Suppressor macrophage treated with lipopolysaccharide for 1 hour (primary cell): ENCODE measurements around the gene PREX1.

ENCODE experiments used
- DNase-seq, 3 donors: peaks; one replicate each; pipeline ENCODE4 v3.0.0-alpha.2; 2020 to 2022

PREX1 gene

GRCh38 chr20:48629069-48629959, 198.5 kb downstream of the PREX1 start:
- no peak for DNase-seq

- DNase-seq: no peak
Measured at GRCh38 chr20:48627737-48628128, 200.1 kb downstream of the PREX1 start.

- DNase-seq: peak in 1 of 3 donors; percentile 30
Measured at GRCh38 chr20:48626938-48627736, 200.7 kb downstream of the PREX1 start.

- DNase-seq: peak; percentile 87 to 94 (median 93)
Measured at GRCh38 chr20:48626226-48626937, 201.4 kb downstream of the PREX1 start.

GRCh38 chr20:48625136-48625900, 202.5 kb downstream of the PREX1 start:
- no peak for DNase-seq

- no peak for DNase-seq
Measured at GRCh38 chr20:48624315-48625020, 203.3 kb downstream of the PREX1 start.

- no peak for DNase-seq
Measured at GRCh38 chr20:48623906-48624265, 203.9 kb downstream of the PREX1 start.

- DNase-seq: no peak
Measured at GRCh38 chr20:48623176-48623905, 204.5 kb downstream of the PREX1 start.

- no peak for DNase-seq
Measured at GRCh38 chr20:48622421-48622820, 205.4 kb downstream of the PREX1 start.

- DNase-seq: peak in 1 of 3 donors; percentile 17
Measured at GRCh38 chr20:48621376-48622078, 206.3 kb downstream of the PREX1 start.

- DNase-seq: peak; percentile 73 to 79 (median 74)
Measured at GRCh38 chr20:48620507-48621375, 207.1 kb downstream of the PREX1 start.

- DNase-seq: no peak
Measured at GRCh38 chr20:48620154-48620506, 207.7 kb downstream of the PREX1 start.

- no peak for DNase-seq
Measured at GRCh38 chr20:48619126-48620101, 208.4 kb downstream of the PREX1 start.

- DNase-seq: no peak
Measured at GRCh38 chr20:48618631-48619030, 209.2 kb downstream of the PREX1 start.

GRCh38 chr20:48618052-48618451, 209.7 kb downstream of the PREX1 start:
- no peak for DNase-seq

GRCh38 chr20:48617481-48617880, 210.3 kb downstream of the PREX1 start:
- no peak for DNase-seq

GRCh38 chr20:48616481-48616880, 211.3 kb downstream of the PREX1 start:
- DNase-seq: no peak

GRCh38 chr20:48615871-48616270, 211.9 kb downstream of the PREX1 start:
- no peak for DNase-seq
